Neural crest cell (in vitro differentiated cells): ENCODE measurements around the gene COL6A5. TPM values are rescaled to one million over a fixed set of nuclear protein-coding genes. Genes with fewer than 3 reads are reported as not detected.

Experiments
- DNase-seq: peaks from one replicate; pipeline ENCODE4 v3.0.0; 2021; ENCODE audit warnings: low read depth, mixed read lengths, low spot score
- H3K27ac Mint-ChIP-seq: one replicate; pipeline ENCODE4 v1.8.0; 2021; ENCODE audit warnings: mild to moderate bottlenecking, mixed read lengths; ENCODE audit not compliant: unreplicated experiment
- H3K27me3 Mint-ChIP-seq: 2 replicates; pipeline ENCODE4 v1.8.0; 2021; ENCODE audit warnings: low read depth, mild to moderate bottlenecking, mixed read lengths
- H3K36me3 Mint-ChIP-seq: 2 replicates; pipeline ENCODE4 v1.8.0; 2021; ENCODE audit warnings: low read depth, mild to moderate bottlenecking, mixed read lengths
- H3K4me1 Mint-ChIP-seq: 2 replicates; pipeline ENCODE4 v1.8.0; 2021; ENCODE audit warnings: mixed read lengths
- H3K4me3 Mint-ChIP-seq: one replicate; pipeline ENCODE4 v1.8.0; 2021; ENCODE audit warnings: mild to moderate bottlenecking, mixed read lengths
- H3K9me3 Mint-ChIP-seq: 2 replicates; pipeline ENCODE4 v1.8.0; 2021; ENCODE audit warnings: mixed read lengths
- CTCF ChIP-seq: fragments of 200-600 bp; sonication (generic); conservative IDR thresholded peaks from 2 replicates; pipeline ENCODE4 v1.5.0; 2021; ENCODE audit warnings: antibody characterized with exemption, mild to moderate bottlenecking
- total RNA-seq: library from RNA; stranded (reverse); gene quantifications from 2 replicates; pipeline ENCODE4 v1.2.1, GENCODE V29; 2021

COL6A5 gene
- total RNA-seq, 1 donor from 2014 or later, result not detected

DNA sequence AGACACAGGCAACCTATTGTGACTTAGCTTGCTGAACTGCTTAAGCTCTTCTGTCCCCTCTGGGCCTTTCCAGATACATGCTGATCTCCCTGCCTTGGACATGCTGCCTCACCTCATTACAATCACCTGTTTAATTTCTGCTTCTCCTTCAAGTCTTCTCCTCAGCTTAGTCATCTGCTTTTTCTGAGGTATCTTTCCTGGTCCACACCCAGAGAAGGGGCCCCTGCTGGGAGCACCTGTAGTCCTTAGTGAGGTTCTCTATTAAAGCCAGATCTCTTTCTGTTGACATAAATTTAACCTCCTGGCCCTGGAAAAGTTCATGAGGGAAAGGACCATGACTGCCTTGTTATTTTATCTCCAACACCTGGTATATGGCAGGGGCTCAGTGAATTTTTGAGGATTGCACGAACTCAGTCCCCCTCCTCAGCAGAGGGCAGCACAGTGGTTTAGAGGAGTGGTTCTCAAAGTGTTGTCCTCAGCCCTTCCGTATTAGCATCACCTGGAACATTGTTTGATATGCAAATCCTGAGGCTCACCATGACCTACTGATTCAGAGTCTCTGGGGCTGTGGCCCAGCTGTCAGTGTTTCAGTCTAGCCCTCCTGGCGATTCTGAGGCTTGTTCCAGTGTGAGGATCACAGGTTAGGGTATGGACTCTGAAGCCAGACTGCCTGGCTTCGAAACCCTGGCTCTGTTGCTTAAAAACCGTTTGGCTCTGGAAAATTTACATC is 184.2 kb downstream of the COL6A5 start:
- H3K36me3 Mint-ChIP-seq, result no peaks in the 10 kb centered on the region
- no peak for DNase-seq
- H3K27ac Mint-ChIP-seq, result no peak overlapping the region
- H3K27me3 Mint-ChIP-seq, result peaks cover 30% of the 10 kb centered on the region
- no peaks in the 10 kb centered on the region for H3K9me3 Mint-ChIP-seq
- no peak overlapping the region for H3K4me3 Mint-ChIP-seq
- no peaks in the 10 kb centered on the region for H3K4me1 Mint-ChIP-seq
- no peak for TF ChIP-seq CTCF

DNA sequence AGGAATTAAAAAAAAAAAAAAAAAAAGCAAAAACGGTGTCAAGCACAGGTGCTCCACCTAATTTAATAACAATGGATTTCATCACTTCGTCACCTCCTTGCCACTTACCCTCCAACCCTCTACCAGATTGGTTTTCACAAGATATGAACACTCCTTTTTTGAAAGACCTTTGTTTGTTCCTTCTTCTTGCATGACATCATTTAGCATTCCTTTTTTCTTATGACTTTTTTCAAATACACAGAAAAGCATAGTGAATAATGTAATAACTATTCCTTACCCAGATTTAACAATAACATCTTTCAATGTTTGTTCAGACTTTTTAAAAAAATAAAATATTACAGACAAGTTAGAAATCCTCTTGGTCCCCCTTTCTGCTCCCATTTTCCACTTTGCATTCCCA is 187.8 kb downstream of the COL6A5 start:
- no peak overlapping the region for H3K4me3 Mint-ChIP-seq
- H3K27ac Mint-ChIP-seq, result no peak overlapping the region
- H3K9me3 Mint-ChIP-seq, result no peaks in the 10 kb centered on the region
- H3K4me1 Mint-ChIP-seq, result peaks cover 5% of the 10 kb centered on the region
- no peak for DNase-seq
- TF ChIP-seq CTCF, result no peak
- H3K36me3 Mint-ChIP-seq, result no peaks in the 10 kb centered on the region
- peaks cover 15% of the 10 kb centered on the region for H3K27me3 Mint-ChIP-seq

Other genes with a start within 250 kb of the COL6A5 start
- not detected in 2 replicates for gene COL6A6, start 171.5 kb downstream of the COL6A5 start, total RNA-seq